B cell (primary cell): ENCODE results near the gene HECTD1. TPM values are rescaled to one million over a fixed set of nuclear protein-coding genes. Genes with fewer than 3 reads are reported as not detected.

Experiments
- ATAC-seq: fragments of 200-7000 bp; cut with Tn5 transposase; one replicate; pipeline ENCODE4 v1.10.0; 2021; ENCODE audit warnings: low read depth, mild to moderate bottlenecking, moderate number of reproducible peaks, moderate library complexity
- CTCF ChIA-PET: fragments of 350-600 bp; sonication (Branson Sonifier 250); formaldehyde crosslinking; loops from one replicate; lab custom pipeline; 2021; ENCODE audit warnings: antibody characterized with exemption, inconsistent platforms; lab: Charles Lee
- POLR2A ChIA-PET: fragments of 350-600 bp; sonication (Branson Sonifier 250); formaldehyde crosslinking; loops from one replicate; lab custom pipeline; 2021; ENCODE audit warnings: antibody characterized with exemption; lab: Charles Lee
- DNase-seq: peaks from one replicate; pipeline ENCODE4 v3.0.0; 2013
- H2AFZ ChIP-seq: 2 replicates; pipeline ENCODE4 v1.6.1; 2012; ENCODE audit warnings: mild to moderate bottlenecking, low read depth, low read length; ENCODE audit not compliant: insufficient read depth, poor library complexity, severe bottlenecking
- H3K27ac ChIP-seq, 2 donors: 1 replicate in 1 of 2; 2 replicates in 1 of 2; pipeline ENCODE4 v1.5.1; 2012 to 2013; ENCODE audit warnings: low read length in 2 of 2, mild to moderate bottlenecking in 2 of 2, moderate library complexity in 1 of 2
- H3K27me3 ChIP-seq, 4 experiments: fragments of 200-600 bp in 1 of 4; sonication (generic) in 1 of 4; replicated peaks in 1 of 4; 1 replicate in 2 of 4; 2 replicates in 2 of 4; pipeline versions ENCODE4 v1.6.1 to v1.7.0; 2013 to 2016; ENCODE audit warnings: low read length in 3 of 4, mild to moderate bottlenecking in 2 of 4, mixed read lengths in 1 of 4, moderate library complexity in 1 of 4; ENCODE audit not compliant: insufficient read depth in 4 of 4, control insufficient read depth in 3 of 4; ENCODE audit errors: control extremely low read depth in 1 of 4
- H3K36me3 ChIP-seq, 2 experiments: replicated peaks in 1 of 2; 1 replicate in 1 of 2; 2 replicates in 1 of 2; pipeline versions ENCODE4 v1.6.1 to v1.7.1; 2013; ENCODE audit warnings: low read length in 1 of 2; ENCODE audit not compliant: insufficient read depth in 2 of 2, control insufficient read depth in 1 of 2; ENCODE audit errors: control extremely low read depth in 1 of 2, extremely low read depth in 1 of 2
- H3K4me1 ChIP-seq, 2 donors: fragments of 200-600 bp in 1 of 2; sonication (generic) in 1 of 2; 1 replicate in 1 of 2; 2 replicates in 1 of 2; pipeline versions ENCODE4 v1.5.1 to v1.6.1; 2013 to 2017; ENCODE audit warnings: low read length in 2 of 2; ENCODE audit not compliant: control insufficient read depth in 2 of 2, insufficient read depth in 2 of 2
- H3K4me2 ChIP-seq: replicated peaks from 2 replicates; pipeline ENCODE3; 2012; ENCODE audit warnings: mild to moderate bottlenecking, low read depth, low read length; ENCODE audit not compliant: poor library complexity, severe bottlenecking
- H3K4me3 ChIP-seq, 5 experiments: fragments of 200-600 bp in 1 of 5; sonication (generic) in 1 of 5; 1 replicate in 3 of 5; 2 replicates in 2 of 5; pipeline versions ENCODE4 v1.5.1 to v1.7.0; 2011 to 2016; ENCODE audit warnings: low read length in 4 of 5, mild to moderate bottlenecking in 4 of 5, low read depth in 2 of 5, control low read depth in 1 of 5, moderate library complexity in 1 of 5; ENCODE audit not compliant: insufficient read depth in 1 of 5; ENCODE audit errors: control extremely low read depth in 1 of 5, extremely low read depth in 1 of 5
- H3K79me2 ChIP-seq: fragments of 200-600 bp; sonication (generic); one replicate; pipeline ENCODE4 v1.6.0; 2016; ENCODE audit warnings: low read length; ENCODE audit not compliant: control insufficient read depth, insufficient read depth
- H3K9ac ChIP-seq: fragments of 200-600 bp; sonication (generic); 2 replicates; pipeline ENCODE4 v1.6.1; 2017; ENCODE audit warnings: mild to moderate bottlenecking, low read length, moderate library complexity
- H3K9me3 ChIP-seq, 3 donors: one replicate each; pipeline versions ENCODE4 v1.6.1 to v1.7.1; 2013; ENCODE audit warnings: low read length in 2 of 3; ENCODE audit not compliant: control insufficient read depth in 2 of 3, insufficient read depth in 1 of 3; ENCODE audit errors: control extremely low read depth in 1 of 3
- H4K20me1 ChIP-seq: 2 replicates; pipeline ENCODE4 v1.6.0; 2012; ENCODE audit warnings: mild to moderate bottlenecking, low read length; ENCODE audit not compliant: insufficient read depth, control insufficient read depth, poor library complexity, severe bottlenecking
- H3K27ac Mint-ChIP-seq: one replicate; pipeline ENCODE4 v1.8.0; 2021; ENCODE audit warnings: mixed read lengths
- H3K27me3 Mint-ChIP-seq: one replicate; pipeline ENCODE4 v1.8.0; 2021; ENCODE audit warnings: mixed read lengths
- H3K4me1 Mint-ChIP-seq: one replicate; pipeline ENCODE4 v1.8.0; 2021; ENCODE audit warnings: mixed read lengths
- H3K4me3 Mint-ChIP-seq: one replicate; pipeline ENCODE4 v1.8.0; 2021; ENCODE audit warnings: mixed read lengths
- H3K9me3 Mint-ChIP-seq: one replicate; pipeline ENCODE4 v1.8.0; 2022; ENCODE audit warnings: mixed read lengths; ENCODE audit not compliant: insufficient read depth
- CTCF ChIP-seq: fragments of 200-600 bp; IDR thresholded peaks from one replicate; pipeline ENCODE4 v1.8.0; 2022; ENCODE audit warnings: antibody characterized with exemption, mild to moderate bottlenecking
- EZH2 ChIP-seq: IDR thresholded peaks from 2 replicates; pipeline ENCODE4 v1.6.1; 2012; ENCODE audit warnings: borderline replicate concordance, low read depth, mild to moderate bottlenecking, moderate library complexity, low read length; ENCODE audit not compliant: insufficient read depth, poor library complexity, severe bottlenecking
- WGBS: methylation state at CpG from one replicate; pipeline ENCODE4 v1.1.5; 2013; ENCODE audit warnings: missing lambda C conversion rate; ENCODE audit not compliant: insufficient coverage; 5-methylcytosine and 5-hydroxymethylcytosine counted together
- intact Hi-C: fragments of 100-400 bp; cut with micrococcal nuclease; formaldehyde crosslinking; loops from one replicate; pipeline ENCODE4 v1.10.0; 2022
- polyA plus RNA-seq: library from polyadenylated mRNA; depleted of rRNA; stranded (reverse); fragments of >200 nt; gene quantifications from 2 replicates; pipeline ENCODE4 v1.2.3, GENCODE V29; 2012
- total RNA-seq, 2 donors: library from RNA; stranded (reverse); fragments of 120-200 nt in 1 of 2; gene quantifications; 1 replicate in 1 of 2; 2 replicates in 1 of 2; pipeline versions ENCODE4 v1.2.3 to v1.2.4, GENCODE V29; 2013 to 2022

The HECTD1 gene
- total and polyA plus RNA-seq, 2 donors (not counting 1 experiment from before 2014, with no cell fraction given): 63.1 to 184 TPM

- H3K36me3 ChIP-seq: no peaks in the 10 kb centered on the region
- H4K20me1 ChIP-seq: no peaks in the 10 kb centered on the region
- H3K4me3 Mint-ChIP-seq: no peak overlapping the region
- DNase-seq (no peak), ATAC-seq (no peak)
- WGBS: no CpG with 5 or more reads among the region's 3 CpGs
- no peak for TF ChIP-seq CTCF
- TF ChIP-seq EZH2: no peak
- no peak overlapping the region for H3K27ac ChIP-seq
- no peaks in the 10 kb centered on the region for H3K9me3 ChIP-seq
- no peak overlapping the region for H2AFZ ChIP-seq
- no peaks in the 10 kb centered on the region for H3K9me3 Mint-ChIP-seq
- no peak overlapping the region for H3K9ac ChIP-seq
- no peak overlapping the region for H3K4me2 ChIP-seq
- CTCF ChIA-PET: no interaction called here
- intact Hi-C loops: no loop called here
- no peaks in the 10 kb centered on the region for H3K4me1 Mint-ChIP-seq
- POLR2A ChIA-PET: no interaction called here
- H3K4me1 ChIP-seq: no peaks in the 10 kb centered on the region
- no peaks in the 10 kb centered on the region for H3K27me3 ChIP-seq
- no peaks in the 10 kb centered on the region for H3K79me2 ChIP-seq
- no peak overlapping the region for H3K27ac Mint-ChIP-seq
- H3K27me3 Mint-ChIP-seq: no peaks in the 10 kb centered on the region
- H3K4me3 ChIP-seq: no peak overlapping the region
Measured at GRCh38 chr14:31223331-31223730, 15.7 kb upstream of the HECTD1 start.

- H4K20me1 ChIP-seq: no peaks in the 10 kb centered on the region
- no peak overlapping the region for H3K27ac ChIP-seq
- H3K27me3 ChIP-seq: no peaks in the 10 kb centered on the region
- no peaks in the 10 kb centered on the region for H3K4me1 ChIP-seq
- no peaks in the 10 kb centered on the region for H3K9me3 ChIP-seq
- ChIA-PET CTCF (no interaction called here), POLR2A (no interaction called here)
- H3K9me3 Mint-ChIP-seq: no peaks in the 10 kb centered on the region
- H3K4me1 Mint-ChIP-seq: no peaks in the 10 kb centered on the region
- no peak overlapping the region for H3K4me2 ChIP-seq
- intact Hi-C loops: no loop called here
- WGBS: no CpG with 5 or more reads among the region's 1 CpG
- no peak overlapping the region for H3K4me3 Mint-ChIP-seq
- ATAC-seq (no peak), DNase-seq (no peak)
- H3K36me3 ChIP-seq: no peaks in the 10 kb centered on the region
- no peak for TF ChIP-seq EZH2
- no peak overlapping the region for H3K27ac Mint-ChIP-seq
- no peak overlapping the region for H2AFZ ChIP-seq
- no peak overlapping the region for H3K4me3 ChIP-seq
- H3K79me2 ChIP-seq: no peaks in the 10 kb centered on the region
- no peak overlapping the region for H3K9ac ChIP-seq
- H3K27me3 Mint-ChIP-seq: no peaks in the 10 kb centered on the region
Measured at GRCh38 chr14:31222834-31223233, 15.2 kb upstream of the HECTD1 start.
